Endothelial cell of umbilical vein (primary cell): Measurements from ENCODE around the gene UAP1L1. TPM values are rescaled to one million over a fixed set of nuclear protein-coding genes. Genes with fewer than 3 reads are reported as not detected.
"Not testable (repeated sequence)": the region's sequence is repeated elsewhere in the genome, so short reads cannot be mapped to it uniquely, and the experiment has no call there.

Experiments used
- BruUV-seq: library from RNA; stranded (reverse); fragments of 400-500 nt; replicated peaks from 2 replicates; lab custom pipeline; 2021; lab: Mats Ljungman, UMichigan
- CTCF ChIA-PET: fragments of 300-600, 350-600 bp; sonication (Branson Sonifier 250); formaldehyde crosslinking; loops from one replicate; lab custom pipeline; 2021; ENCODE audit warnings: antibody characterized with exemption, inconsistent platforms; lab: Charles Lee
- POLR2A ChIA-PET: fragments of 300-600, 350-600 bp; sonication (Branson Sonifier 250); formaldehyde crosslinking; loops from one replicate; lab custom pipeline; 2021; ENCODE audit warnings: antibody characterized with exemption, inconsistent platforms; lab: Charles Lee
- DNase-seq: peaks from one replicate; pipeline ENCODE4 v3.0.0-alpha.2; 2011; ENCODE audit warnings: low read depth, low spot score
- FAIRE-seq: peaks from 2 replicates; lab custom pipeline; 2011; peaks lifted over from hg19 to GRCh38; lab: Jason Lieb, UNC
- H2AFZ ChIP-seq: 2 replicates; pipeline ENCODE4 v1.6.0; 2012; ENCODE audit warnings: low read depth, low read length, control low read depth, inconsistent platforms
- H3K27ac ChIP-seq: 2 replicates; pipeline ENCODE4 v1.5.1; 2011; ENCODE audit warnings: low read depth, mild to moderate bottlenecking, control low read depth, low read length, moderate library complexity; ENCODE audit not compliant: insufficient read depth
- H3K27me3 ChIP-seq, 2 experiments: 2 replicates each; pipeline versions ENCODE4 v1.6.0 to v1.6.1; 2011; ENCODE audit warnings: low read length in 2 of 2, mixed read lengths in 1 of 2; ENCODE audit not compliant: control insufficient read depth in 2 of 2, insufficient read depth in 2 of 2
- H3K36me3 ChIP-seq, 2 experiments: 2 replicates in 1 of 2; 3 replicates in 1 of 2; pipeline ENCODE4 v1.5.1; 2011; ENCODE audit warnings: low read length in 2 of 2, mild to moderate bottlenecking in 1 of 2, moderate library complexity in 1 of 2; ENCODE audit not compliant: control insufficient read depth in 2 of 2, insufficient read depth in 2 of 2; ENCODE audit errors: extremely low read depth in 1 of 2
- H3K4me1 ChIP-seq: 3 replicates; pipeline ENCODE4 v1.5.1; 2011; ENCODE audit warnings: mild to moderate bottlenecking, low read length; ENCODE audit not compliant: control insufficient read depth, insufficient read depth; ENCODE audit errors: extremely low read depth
- H3K4me2 ChIP-seq: 2 replicates; pipeline ENCODE4 v1.6.1; 2011; ENCODE audit warnings: low read length, control low read depth, mixed read lengths; ENCODE audit not compliant: insufficient read depth
- H3K4me3 ChIP-seq, 3 experiments: fragments of 200-600 bp in 1 of 3; sonication (generic), shearing (Covaris generic) in 1 of 3; replicated peaks in 1 of 3; 2 replicates each; pipeline ENCODE4 v1.5.1; 2011 to 2016; ENCODE audit warnings: control low read depth in 3 of 3, low read length in 3 of 3, mild to moderate bottlenecking in 2 of 3, inconsistent platforms in 1 of 3, low read depth in 1 of 3, moderate library complexity in 1 of 3; ENCODE audit not compliant: insufficient read depth in 1 of 3
- H3K79me2 ChIP-seq: 2 replicates; pipeline ENCODE4 v1.6.0; 2012; ENCODE audit warnings: low read length, inconsistent platforms; ENCODE audit not compliant: control insufficient read depth, insufficient read depth
- H3K9ac ChIP-seq: replicated peaks from 2 replicates; pipeline ENCODE3; 2011; ENCODE audit warnings: low read length, control low read depth; ENCODE audit not compliant: insufficient read depth; ENCODE audit errors: extremely low read depth
- H3K9me1 ChIP-seq: replicated peaks from 3 replicates; pipeline ENCODE4 v1.6.0; 2011; ENCODE audit warnings: mild to moderate bottlenecking, low read length; ENCODE audit not compliant: control insufficient read depth, insufficient read depth; ENCODE audit errors: extremely low read depth
- H3K9me3 ChIP-seq: replicated peaks from 2 replicates; pipeline ENCODE4 v1.5.1; 2012; ENCODE audit warnings: low read length, inconsistent platforms; ENCODE audit not compliant: control insufficient read depth, insufficient read depth
- H4K20me1 ChIP-seq: replicated peaks from 2 replicates; pipeline ENCODE3; 2011; ENCODE audit warnings: mild to moderate bottlenecking, low read length; ENCODE audit not compliant: control insufficient read depth, insufficient read depth; ENCODE audit errors: extremely low read depth
- GATA2 ChIP-seq: IDR thresholded peaks from 2 replicates; pipeline ENCODE4 v1.7.0; 2011; ENCODE audit warnings: low read depth, mild to moderate bottlenecking, moderate library complexity, mixed read lengths, low read length; ENCODE audit not compliant: insufficient read length, insufficient read depth
- JUN ChIP-seq: IDR thresholded peaks from 2 replicates; pipeline ENCODE4 v1.6.1; 2011; ENCODE audit warnings: borderline replicate concordance, low read depth; ENCODE audit not compliant: insufficient read length, insufficient read depth
- MYC ChIP-seq: IDR thresholded peaks from one replicate; pipeline ENCODE4 v1.6.1; 2011; ENCODE audit warnings: mild to moderate bottlenecking, low read depth, low read length
- POLR2A ChIP-seq: IDR thresholded peaks from 2 replicates; pipeline ENCODE4 v1.6.1; 2012; ENCODE audit warnings: low read depth, mild to moderate bottlenecking, control low read depth, low read length
- POLR2AphosphoS5 ChIP-seq: IDR thresholded peaks from 2 replicates; pipeline ENCODE4 v1.6.1; 2012; ENCODE audit warnings: low read depth, mild to moderate bottlenecking, control low read depth, low read length, moderate library complexity; ENCODE audit not compliant: insufficient read depth
- dilution Hi-C: fragments of 300-500 bp; cut with MboI; formaldehyde crosslinking; loops from one replicate; pipeline ENCODE4 v1.15.0; 2019; ENCODE audit warnings: low sequenced_read_pairs; ENCODE audit not compliant: extremely low pct_ligation_motif_present
- intact Hi-C: fragments of 100-400 bp; cut with micrococcal nuclease; formaldehyde crosslinking; loops from one replicate; pipeline ENCODE4 v1.10.0; 2022
- polyA plus RNA-seq, 4 experiments: library from polyadenylated mRNA; depleted of rRNA in 3 of 4; stranded (reverse) in 3 of 4; unstranded in 1 of 4; fragments of >200 nt; gene quantifications; 2 replicates each; pipeline versions ENCODE4 v1.2.1 to v1.2.3, GENCODE V29; 2011 to 2012; ENCODE audit warnings: missing spikeins in 1 of 4
- total RNA-seq: library from RNA; stranded (reverse); gene quantifications from 2 replicates; pipeline ENCODE4 v1.2.3, GENCODE V29; 2021
- TF ChIP-seq, protein P1 (sequence below): IDR thresholded peaks from 2 replicates; pipeline ENCODE4 v1.6.1; 2011; ENCODE audit not compliant: insufficient read depth, insufficient read length
- TF ChIP-seq, protein P2 (sequence below), 2 donors: IDR thresholded peaks; 1 replicate in 1 of 2; 2 replicates in 1 of 2; pipeline ENCODE4 v1.5.1; 2011; ENCODE audit warnings: low read length in 2 of 2, mild to moderate bottlenecking in 2 of 2, moderate library complexity in 2 of 2, control low read depth in 1 of 2, inconsistent platforms in 1 of 2, low read depth in 1 of 2; ENCODE audit not compliant: insufficient read depth in 1 of 2; ENCODE audit errors: extremely low read depth in 1 of 2

UAP1L1 gene
- total and polyA plus RNA-seq, 2 donors (not counting 3 experiments of a cell fraction or from before 2014, with no cell fraction given), result 26.0 to 41.7 TPM

GRCh38 chr9:137117269-137117731 lies 40.0 kb downstream of the UAP1L1 start:
- no TSS peak for BruUV-seq
- ChIA-PET CTCF (interaction anchor here (1.5 to 5.4 kb wide), 3 partner anchors 12 to 119 kb away, joined by 5 to 42 read pairs (median 26); partner anchors contain the start of gene RNF224), POLR2A (no interaction called here)
- H3K9me3 ChIP-seq, result no peaks in the 10 kb centered on the region
- H3K79me2 ChIP-seq, result no peaks in the 10 kb centered on the region
- no peak for DNase-seq
- dilution Hi-C loops (no loop called here), intact Hi-C loops (loop anchor here (5.0 kb wide), 1 partner anchor 60 kb away; no protein-coding TSS in a partner anchor)
- H3K4me3 ChIP-seq, result no peak overlapping the region
- no peaks in the 10 kb centered on the region for H4K20me1 ChIP-seq
- H3K36me3 ChIP-seq, result peaks cover 0 to 3% of the 10 kb centered on the region in 2 experiments
- H3K27ac ChIP-seq, result no peak overlapping the region
- H3K27me3 ChIP-seq, result no peaks in the 10 kb centered on the region
- no peak overlapping the region for H3K4me2 ChIP-seq
- FAIRE-seq, result no peak
- no peak for TF ChIP-seq GATA2
- no peak for TF ChIP-seq JUN
- TF ChIP-seq MYC, result no peak
- TF ChIP-seq POLR2AphosphoS5, result no peak
- no peak for TF ChIP-seq POLR2A
- TF ChIP-seq, protein P1, sequence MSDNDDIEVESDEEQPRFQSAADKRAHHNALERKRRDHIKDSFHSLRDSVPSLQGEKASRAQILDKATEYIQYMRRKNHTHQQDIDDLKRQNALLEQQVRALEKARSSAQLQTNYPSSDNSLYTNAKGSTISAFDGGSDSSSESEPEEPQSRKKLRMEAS, result no peak
- TF ChIP-seq, protein P2, sequence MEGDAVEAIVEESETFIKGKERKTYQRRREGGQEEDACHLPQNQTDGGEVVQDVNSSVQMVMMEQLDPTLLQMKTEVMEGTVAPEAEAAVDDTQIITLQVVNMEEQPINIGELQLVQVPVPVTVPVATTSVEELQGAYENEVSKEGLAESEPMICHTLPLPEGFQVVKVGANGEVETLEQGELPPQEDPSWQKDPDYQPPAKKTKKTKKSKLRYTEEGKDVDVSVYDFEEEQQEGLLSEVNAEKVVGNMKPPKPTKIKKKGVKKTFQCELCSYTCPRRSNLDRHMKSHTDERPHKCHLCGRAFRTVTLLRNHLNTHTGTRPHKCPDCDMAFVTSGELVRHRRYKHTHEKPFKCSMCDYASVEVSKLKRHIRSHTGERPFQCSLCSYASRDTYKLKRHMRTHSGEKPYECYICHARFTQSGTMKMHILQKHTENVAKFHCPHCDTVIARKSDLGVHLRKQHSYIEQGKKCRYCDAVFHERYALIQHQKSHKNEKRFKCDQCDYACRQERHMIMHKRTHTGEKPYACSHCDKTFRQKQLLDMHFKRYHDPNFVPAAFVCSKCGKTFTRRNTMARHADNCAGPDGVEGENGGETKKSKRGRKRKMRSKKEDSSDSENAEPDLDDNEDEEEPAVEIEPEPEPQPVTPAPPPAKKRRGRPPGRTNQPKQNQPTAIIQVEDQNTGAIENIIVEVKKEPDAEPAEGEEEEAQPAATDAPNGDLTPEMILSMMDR (IDR thresholded peaks at IDR 0.05; ENCODE audit: extremely low read depth in 1 of 2, insufficient read depth in 1 of 2, low read depth in 1 of 2, low read length in 2 of 2), result no peak
- H3K9ac ChIP-seq, result no peak overlapping the region
- H2AFZ ChIP-seq, result no peak overlapping the region
- no peaks in the 10 kb centered on the region for H3K9me1 ChIP-seq
- H3K4me1 ChIP-seq, result peaks cover 4% of the 10 kb centered on the region

GRCh38 chr9:137118092-137118603 lies 40.8 kb downstream of the UAP1L1 start:
- ChIA-PET POLR2A (interaction anchor here (0.6 kb wide), 1 partner anchor 21 kb away, joined by 3 read pairs; no protein-coding TSS in a partner anchor), CTCF (interaction anchor here (0.7 to 5.4 kb wide), 7 partner anchors 9 to 118 kb away, joined by 3 to 42 read pairs (median 4); partner anchors contain the start of genes CYSRT1 and RNF224)
- H3K4me2 ChIP-seq, H3K4me3 ChIP-seq, H2AFZ ChIP-seq, H3K27me3 ChIP-seq, FAIRE-seq, H3K9me3 ChIP-seq, H3K79me2 ChIP-seq, dilution Hi-C loops, H3K36me3 ChIP-seq, H3K4me1 ChIP-seq, H3K27ac ChIP-seq, H3K9me1 ChIP-seq, H4K20me1 ChIP-seq, DNase-seq, H3K9ac ChIP-seq, BruUV-seq: not testable (repeated sequence)
- intact Hi-C loops, result loop anchor here (1.0 to 5.0 kb wide), 2 partner anchors 59 to 109 kb away; partner anchors contain the start of gene RNF224
